Endothelial cell of umbilical vein (primary cell): Measurements from ENCODE around the gene ANKS1B. TPM values are rescaled to one million over a fixed set of nuclear protein-coding genes. Genes with fewer than 3 reads are reported as not detected.

Source experiments
- BruUV-seq: library from RNA; stranded (reverse); fragments of 400-500 nt; replicated peaks from 2 replicates; lab custom pipeline; 2021; lab: Mats Ljungman, UMichigan
- CTCF ChIA-PET: fragments of 300-600, 350-600 bp; sonication (Branson Sonifier 250); formaldehyde crosslinking; loops from one replicate; lab custom pipeline; 2021; ENCODE audit warnings: antibody characterized with exemption, inconsistent platforms; lab: Charles Lee
- POLR2A ChIA-PET: fragments of 300-600, 350-600 bp; sonication (Branson Sonifier 250); formaldehyde crosslinking; loops from one replicate; lab custom pipeline; 2021; ENCODE audit warnings: antibody characterized with exemption, inconsistent platforms; lab: Charles Lee
- DNase-seq: peaks from one replicate; pipeline ENCODE4 v3.0.0-alpha.2; 2011; ENCODE audit warnings: low read depth, low spot score
- FAIRE-seq: peaks from 2 replicates; lab custom pipeline; 2011; peaks lifted over from hg19 to GRCh38; lab: Jason Lieb, UNC
- H2AFZ ChIP-seq: 2 replicates; pipeline ENCODE4 v1.6.0; 2012; ENCODE audit warnings: low read depth, low read length, control low read depth, inconsistent platforms
- H3K27ac ChIP-seq: 2 replicates; pipeline ENCODE4 v1.5.1; 2011; ENCODE audit warnings: low read depth, mild to moderate bottlenecking, control low read depth, low read length, moderate library complexity; ENCODE audit not compliant: insufficient read depth
- H3K27me3 ChIP-seq, 2 experiments: 2 replicates each; pipeline versions ENCODE4 v1.6.0 to v1.6.1; 2011; ENCODE audit warnings: low read length in 2 of 2, mixed read lengths in 1 of 2; ENCODE audit not compliant: control insufficient read depth in 2 of 2, insufficient read depth in 2 of 2
- H3K36me3 ChIP-seq, 2 experiments: 2 replicates in 1 of 2; 3 replicates in 1 of 2; pipeline ENCODE4 v1.5.1; 2011; ENCODE audit warnings: low read length in 2 of 2, mild to moderate bottlenecking in 1 of 2, moderate library complexity in 1 of 2; ENCODE audit not compliant: control insufficient read depth in 2 of 2, insufficient read depth in 2 of 2; ENCODE audit errors: extremely low read depth in 1 of 2
- H3K4me1 ChIP-seq: 3 replicates; pipeline ENCODE4 v1.5.1; 2011; ENCODE audit warnings: mild to moderate bottlenecking, low read length; ENCODE audit not compliant: control insufficient read depth, insufficient read depth; ENCODE audit errors: extremely low read depth
- H3K4me2 ChIP-seq: 2 replicates; pipeline ENCODE4 v1.6.1; 2011; ENCODE audit warnings: low read length, control low read depth, mixed read lengths; ENCODE audit not compliant: insufficient read depth
- H3K4me3 ChIP-seq, 3 experiments: fragments of 200-600 bp in 1 of 3; sonication (generic), shearing (Covaris generic) in 1 of 3; replicated peaks in 1 of 3; 2 replicates each; pipeline ENCODE4 v1.5.1; 2011 to 2016; ENCODE audit warnings: control low read depth in 3 of 3, low read length in 3 of 3, mild to moderate bottlenecking in 2 of 3, inconsistent platforms in 1 of 3, low read depth in 1 of 3, moderate library complexity in 1 of 3; ENCODE audit not compliant: insufficient read depth in 1 of 3
- H3K79me2 ChIP-seq: 2 replicates; pipeline ENCODE4 v1.6.0; 2012; ENCODE audit warnings: low read length, inconsistent platforms; ENCODE audit not compliant: control insufficient read depth, insufficient read depth
- H3K9ac ChIP-seq: replicated peaks from 2 replicates; pipeline ENCODE3; 2011; ENCODE audit warnings: low read length, control low read depth; ENCODE audit not compliant: insufficient read depth; ENCODE audit errors: extremely low read depth
- H3K9me1 ChIP-seq: replicated peaks from 3 replicates; pipeline ENCODE4 v1.6.0; 2011; ENCODE audit warnings: mild to moderate bottlenecking, low read length; ENCODE audit not compliant: control insufficient read depth, insufficient read depth; ENCODE audit errors: extremely low read depth
- H3K9me3 ChIP-seq: replicated peaks from 2 replicates; pipeline ENCODE4 v1.5.1; 2012; ENCODE audit warnings: low read length, inconsistent platforms; ENCODE audit not compliant: control insufficient read depth, insufficient read depth
- H4K20me1 ChIP-seq: replicated peaks from 2 replicates; pipeline ENCODE3; 2011; ENCODE audit warnings: mild to moderate bottlenecking, low read length; ENCODE audit not compliant: control insufficient read depth, insufficient read depth; ENCODE audit errors: extremely low read depth
- CTCF ChIP-seq, 2 donors: IDR thresholded peaks; 1 replicate in 1 of 2; 2 replicates in 1 of 2; pipeline ENCODE4 v1.5.1; 2011; ENCODE audit warnings: low read length in 2 of 2, mild to moderate bottlenecking in 2 of 2, moderate library complexity in 2 of 2, control low read depth in 1 of 2, inconsistent platforms in 1 of 2, low read depth in 1 of 2; ENCODE audit not compliant: insufficient read depth in 1 of 2; ENCODE audit errors: extremely low read depth in 1 of 2
- EZH2 ChIP-seq: IDR thresholded peaks from 2 replicates; pipeline ENCODE4 v1.6.1; 2012; ENCODE audit warnings: borderline replicate concordance, low read depth, mild to moderate bottlenecking, moderate library complexity, low read length, inconsistent platforms; ENCODE audit not compliant: severe bottlenecking
- FOS ChIP-seq: IDR thresholded peaks from 2 replicates; pipeline ENCODE4 v1.6.1; 2011; ENCODE audit warnings: mild to moderate bottlenecking, low read length, moderate library complexity, borderline replicate concordance; ENCODE audit not compliant: insufficient read depth
- GATA2 ChIP-seq: IDR thresholded peaks from 2 replicates; pipeline ENCODE4 v1.7.0; 2011; ENCODE audit warnings: low read depth, mild to moderate bottlenecking, moderate library complexity, mixed read lengths, low read length; ENCODE audit not compliant: insufficient read length, insufficient read depth
- JUN ChIP-seq: IDR thresholded peaks from 2 replicates; pipeline ENCODE4 v1.6.1; 2011; ENCODE audit warnings: borderline replicate concordance, low read depth; ENCODE audit not compliant: insufficient read length, insufficient read depth
- MYC ChIP-seq: IDR thresholded peaks from one replicate; pipeline ENCODE4 v1.6.1; 2011; ENCODE audit warnings: mild to moderate bottlenecking, low read depth, low read length
- POLR2A ChIP-seq: IDR thresholded peaks from 2 replicates; pipeline ENCODE4 v1.6.1; 2012; ENCODE audit warnings: low read depth, mild to moderate bottlenecking, control low read depth, low read length
- POLR2AphosphoS5 ChIP-seq: IDR thresholded peaks from 2 replicates; pipeline ENCODE4 v1.6.1; 2012; ENCODE audit warnings: low read depth, mild to moderate bottlenecking, control low read depth, low read length, moderate library complexity; ENCODE audit not compliant: insufficient read depth
- dilution Hi-C: fragments of 300-500 bp; cut with MboI; formaldehyde crosslinking; loops from one replicate; pipeline ENCODE4 v1.15.0; 2019; ENCODE audit warnings: low sequenced_read_pairs; ENCODE audit not compliant: extremely low pct_ligation_motif_present
- intact Hi-C: fragments of 100-400 bp; cut with micrococcal nuclease; formaldehyde crosslinking; loops from one replicate; pipeline ENCODE4 v1.10.0; 2022
- polyA plus RNA-seq, 4 experiments: library from polyadenylated mRNA; depleted of rRNA in 3 of 4; stranded (reverse) in 3 of 4; unstranded in 1 of 4; fragments of >200 nt; gene quantifications; 2 replicates each; pipeline versions ENCODE4 v1.2.1 to v1.2.3, GENCODE V29; 2011 to 2012; ENCODE audit warnings: missing spikeins in 1 of 4
- total RNA-seq: library from RNA; stranded (reverse); gene quantifications from 2 replicates; pipeline ENCODE4 v1.2.3, GENCODE V29; 2021
- TF ChIP-seq, protein P1 (sequence below): IDR thresholded peaks from 2 replicates; pipeline ENCODE4 v1.6.1; 2011; ENCODE audit not compliant: insufficient read depth, insufficient read length

Gene ANKS1B
- total and polyA plus RNA-seq, 2 donors (not counting 3 experiments of a cell fraction or from before 2014, with no cell fraction given) = 0.15 to 0.38 TPM

- Histone ChIP-seq H4K20me1 (no peaks in the 10 kb centered on the region), H2AFZ (no peak overlapping the region), H3K36me3 (no peaks in the 10 kb centered on the region), H3K9ac (no peak overlapping the region), H3K9me3 (no peaks in the 10 kb centered on the region), H3K9me1 (no peaks in the 10 kb centered on the region), H3K27me3 (no peaks in the 10 kb centered on the region), H3K79me2 (no peaks in the 10 kb centered on the region), H3K4me2 (no peak overlapping the region), H3K27ac (no peak overlapping the region), H3K4me3 (no peak overlapping the region), H3K4me1 (no peaks in the 10 kb centered on the region)
- DNase-seq (no peak), FAIRE-seq (no peak)
- dilution Hi-C loops = no loop called here
- BruUV-seq = no TSS peak
- intact Hi-C loops = no loop called here
- TF ChIP-seq EZH2 = no peak
- TF ChIP-seq, protein P1, sequence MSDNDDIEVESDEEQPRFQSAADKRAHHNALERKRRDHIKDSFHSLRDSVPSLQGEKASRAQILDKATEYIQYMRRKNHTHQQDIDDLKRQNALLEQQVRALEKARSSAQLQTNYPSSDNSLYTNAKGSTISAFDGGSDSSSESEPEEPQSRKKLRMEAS = no peak
- no peak for TF ChIP-seq POLR2A
- no peak for TF ChIP-seq JUN
- TF ChIP-seq MYC = no peak
- TF ChIP-seq CTCF (IDR thresholded peaks at IDR 0.05; ENCODE audit: extremely low read depth in 1 of 2, insufficient read depth in 1 of 2, low read depth in 1 of 2, low read length in 2 of 2) = no peak
- no peak for TF ChIP-seq FOS
- TF ChIP-seq GATA2 = no peak
- TF ChIP-seq POLR2AphosphoS5 = no peak
- POLR2A ChIA-PET = no interaction called here
- CTCF ChIA-PET = no interaction called here
These were observed 136.8 kb downstream of the ANKS1B start for GRCh38 chr12:99847936-99848335.
